Glutamatergic neuron (in vitro differentiated cells): ENCODE data around the gene MYL12A. TPM values are rescaled to one million over a fixed set of nuclear protein-coding genes. Genes with fewer than 3 reads are reported as not detected.
"Not testable (repeated sequence)": the region's sequence is repeated elsewhere in the genome, so short reads cannot be mapped to it uniquely, and the experiment has no call there.

Experiments used
- DNase-seq: peaks from one replicate; pipeline ENCODE4 v3.0.0; 2022
- H3K27ac Mint-ChIP-seq: one replicate; pipeline ENCODE4 v1.8.0; 2020; ENCODE audit warnings: mild to moderate bottlenecking, mixed read lengths, inconsistent platforms; ENCODE audit not compliant: unreplicated experiment
- H3K27me3 Mint-ChIP-seq: one replicate; pipeline ENCODE4 v1.8.0; 2020; ENCODE audit warnings: mild to moderate bottlenecking, moderate library complexity, mixed read lengths, inconsistent platforms; ENCODE audit not compliant: unreplicated experiment
- H3K36me3 Mint-ChIP-seq: one replicate; pipeline ENCODE4 v1.8.0; 2020; ENCODE audit warnings: mild to moderate bottlenecking, mixed read lengths, inconsistent platforms; ENCODE audit not compliant: unreplicated experiment
- H3K4me1 Mint-ChIP-seq: one replicate; pipeline ENCODE4 v1.8.0; 2020; ENCODE audit warnings: mild to moderate bottlenecking, low read depth, mixed read lengths, inconsistent platforms; ENCODE audit not compliant: unreplicated experiment
- H3K4me3 Mint-ChIP-seq: one replicate; pipeline ENCODE4 v1.8.0; 2020; ENCODE audit warnings: mild to moderate bottlenecking, mixed read lengths, inconsistent platforms; ENCODE audit not compliant: unreplicated experiment
- H3K9me3 Mint-ChIP-seq: one replicate; pipeline ENCODE4 v1.8.0; 2020; ENCODE audit warnings: mild to moderate bottlenecking, moderate library complexity, mixed read lengths, inconsistent platforms; ENCODE audit not compliant: unreplicated experiment
- CTCF ChIP-seq: fragments of 200-600 bp; sonication (generic); IDR thresholded peaks from one replicate; pipeline ENCODE4 v1.5.0; 2021; ENCODE audit not compliant: partially characterized antibody, unreplicated experiment
- total RNA-seq: library from RNA; stranded (reverse); fragmentation: NEBNext Ultra II Directional; extraction: Animal tissue kit (Norgen Biotek cat#: 25700); gene quantifications from one replicate; pipeline ENCODE4 v1.2.1, GENCODE V29; 2021; ENCODE audit not compliant: unreplicated experiment

MYL12A gene
- total RNA-seq, 1 donor from 2014 or later = 175 TPM

- Mint-ChIP-seq H3K36me3 (no peaks in the 10 kb centered on the region), H3K27ac (no peak within 1 kb of the TSS), H3K9me3 (no peaks in the 10 kb centered on the region), H3K27me3 (no peaks in the 10 kb centered on the region), H3K4me3 (no peak within 1 kb of the TSS), H3K4me1 (peaks cover 9% of the 10 kb centered on the region)
- no peak for DNase-seq
- no peak for TF ChIP-seq CTCF
These were observed 27.8 kb upstream of the MYL12A start, which contains the start of gene MYOM1 for GRCh38 chr18:3219631-3220335. TSS of gene MYOM1 (minus strand) at chr18:3219968. CDS start at chr18:3215223, 4,745 bp downstream.

- H3K9me3 Mint-ChIP-seq, H3K4me3 Mint-ChIP-seq, H3K27ac Mint-ChIP-seq, H3K4me1 Mint-ChIP-seq, H3K27me3 Mint-ChIP-seq, DNase-seq, H3K36me3 Mint-ChIP-seq: not testable (repeated sequence)
These were observed 26.7 kb upstream of the MYL12A start for GRCh38 chr18:3220868-3221267.

GRCh38 chr18:3221496-3221895 lies 26.1 kb upstream of the MYL12A start:
- H3K4me3 Mint-ChIP-seq = no peak overlapping the region
- H3K27ac Mint-ChIP-seq = no peak overlapping the region
- H3K27me3 Mint-ChIP-seq = no peaks in the 10 kb centered on the region
- H3K36me3 Mint-ChIP-seq = no peaks in the 10 kb centered on the region
- no peak for DNase-seq
- no peaks in the 10 kb centered on the region for H3K9me3 Mint-ChIP-seq
- peaks cover 9% of the 10 kb centered on the region for H3K4me1 Mint-ChIP-seq
- no peak for TF ChIP-seq CTCF

GRCh38 chr18:3223356-3223755 lies 24.2 kb upstream of the MYL12A start:
- no peaks in the 10 kb centered on the region for H3K36me3 Mint-ChIP-seq
- no peak overlapping the region for H3K4me3 Mint-ChIP-seq
- TF ChIP-seq CTCF = no peak
- H3K4me1 Mint-ChIP-seq = peaks cover 9% of the 10 kb centered on the region
- H3K27me3 Mint-ChIP-seq = no peaks in the 10 kb centered on the region
- no peaks in the 10 kb centered on the region for H3K9me3 Mint-ChIP-seq
- no peak for DNase-seq
- H3K27ac Mint-ChIP-seq = no peak overlapping the region

GRCh38 chr18:3224223-3224622 lies 23.4 kb upstream of the MYL12A start:
- H3K27ac Mint-ChIP-seq = no peak overlapping the region
- no peaks in the 10 kb centered on the region for H3K36me3 Mint-ChIP-seq
- H3K9me3 Mint-ChIP-seq = no peaks in the 10 kb centered on the region

More at GRCh38 chr18:3224223-3224622, 23.4 kb upstream of the MYL12A start:
- DNase-seq = no peak
- peaks cover 9% of the 10 kb centered on the region for H3K4me1 Mint-ChIP-seq
- TF ChIP-seq CTCF = no peak
- H3K27me3 Mint-ChIP-seq = no peaks in the 10 kb centered on the region
- no peak overlapping the region for H3K4me3 Mint-ChIP-seq
